Mucosa of stomach (tissue), 1 donor: ENCODE results near the gene OR2H2.

ENCODE experiments used
- H3K27me3 ChIP-seq: one replicate; pipeline ENCODE4 v1.7.0; 2013; ENCODE audit warnings: mild to moderate bottlenecking, low read length; ENCODE audit not compliant: control insufficient read depth, insufficient read depth
- H3K36me3 ChIP-seq: one replicate; pipeline ENCODE4 v1.7.0; 2013; ENCODE audit warnings: low read length; ENCODE audit not compliant: control insufficient read depth, insufficient read depth
- H3K4me1 ChIP-seq: one replicate; pipeline ENCODE4 v1.7.0; 2013; ENCODE audit warnings: mild to moderate bottlenecking, low read length; ENCODE audit not compliant: control insufficient read depth, insufficient read depth
- H3K4me3 ChIP-seq: one replicate; pipeline ENCODE4 v1.7.0; 2013; ENCODE audit warnings: low read length
- H3K9ac ChIP-seq: one replicate; pipeline ENCODE4 v1.7.0; 2013; ENCODE audit warnings: mild to moderate bottlenecking, low read length, moderate library complexity
- H3K9me3 ChIP-seq: one replicate; pipeline ENCODE4 v1.7.0; 2013; ENCODE audit warnings: mild to moderate bottlenecking, low read length, moderate library complexity; ENCODE audit not compliant: control insufficient read depth
- donor health status: Pancreatic carcinoma.

OR2H2 gene

DNA sequence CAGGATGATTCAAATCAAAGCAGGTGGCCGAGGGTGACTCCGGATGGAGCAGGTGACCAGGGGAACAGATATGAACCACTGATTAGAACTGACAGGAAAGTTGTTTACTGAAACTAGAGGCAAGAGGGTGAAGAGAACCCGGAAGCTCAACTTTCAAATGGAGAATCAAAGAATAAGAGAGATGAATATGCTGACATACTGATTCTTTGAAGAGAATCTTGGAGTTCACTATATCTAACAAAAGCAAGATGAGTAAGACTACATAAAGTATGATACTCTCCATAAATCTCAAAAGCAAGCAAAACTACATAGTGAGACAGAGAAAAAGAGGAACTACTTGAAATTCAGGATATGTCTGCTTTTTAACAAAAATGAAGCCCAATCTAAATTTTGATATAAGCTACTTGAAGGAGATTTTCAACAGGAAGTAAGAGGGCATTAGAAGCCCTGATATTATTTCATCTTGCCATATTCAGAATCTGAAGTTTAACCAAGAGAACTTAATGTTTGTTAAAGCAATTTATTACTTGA lies 21.4 kb upstream of the OR2H2 start:
- Histone ChIP-seq H3K4me1 (no peaks in the 10 kb centered on the region), H3K36me3 (no peaks in the 10 kb centered on the region), H3K27me3 (no peaks in the 10 kb centered on the region), H3K4me3 (no peak overlapping the region), H3K9ac (no peak overlapping the region), H3K9me3 (no peaks in the 10 kb centered on the region)

DNA sequence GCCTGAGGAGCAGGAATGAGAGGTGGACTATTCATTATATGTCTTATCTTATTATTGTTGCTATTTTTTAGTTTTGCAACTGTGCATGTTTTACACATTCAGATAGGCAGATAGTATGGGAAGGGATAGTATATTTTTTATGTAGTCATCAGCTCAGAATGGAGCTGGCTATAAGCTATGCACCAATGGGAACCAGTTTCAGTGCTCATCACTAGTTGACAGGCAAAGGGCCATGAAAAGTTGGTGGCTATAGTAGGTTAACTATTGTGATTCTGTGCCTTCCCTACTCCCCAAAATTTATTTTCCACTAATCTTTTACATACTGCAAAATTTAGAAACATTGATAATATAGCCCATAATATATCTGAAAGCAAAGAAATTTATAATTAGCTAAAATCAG lies 20.0 kb upstream of the OR2H2 start:
- Histone ChIP-seq H3K27me3 (no peaks in the 10 kb centered on the region), H3K9ac (no peak overlapping the region), H3K9me3 (no peaks in the 10 kb centered on the region), H3K4me1 (no peaks in the 10 kb centered on the region), H3K4me3 (no peak overlapping the region), H3K36me3 (no peaks in the 10 kb centered on the region)

DNA sequence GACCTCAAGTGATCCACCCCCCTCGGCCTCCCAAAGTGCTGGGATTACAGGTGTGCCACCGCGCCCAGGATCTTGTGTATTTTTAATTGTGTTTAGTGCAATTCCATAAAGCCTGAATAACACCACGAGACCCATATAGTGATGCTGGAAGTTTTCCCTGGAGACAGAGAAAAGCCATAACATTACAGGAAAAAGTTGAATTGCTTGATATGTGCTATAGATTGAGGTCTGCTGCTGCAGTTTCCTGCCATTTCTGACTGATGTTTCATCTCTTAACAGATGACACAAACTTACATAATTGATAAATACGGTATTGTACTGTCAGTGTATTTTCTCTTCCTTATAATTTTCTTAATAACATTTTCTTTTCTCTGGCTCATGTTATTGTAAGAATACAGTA lies 18.1 kb upstream of the OR2H2 start:
- H3K4me3 ChIP-seq, result no peak overlapping the region
- no peak overlapping the region for H3K9ac ChIP-seq
- no peaks in the 10 kb centered on the region for H3K36me3 ChIP-seq
- H3K27me3 ChIP-seq, result no peaks in the 10 kb centered on the region
- no peaks in the 10 kb centered on the region for H3K4me1 ChIP-seq
- no peaks in the 10 kb centered on the region for H3K9me3 ChIP-seq

DNA sequence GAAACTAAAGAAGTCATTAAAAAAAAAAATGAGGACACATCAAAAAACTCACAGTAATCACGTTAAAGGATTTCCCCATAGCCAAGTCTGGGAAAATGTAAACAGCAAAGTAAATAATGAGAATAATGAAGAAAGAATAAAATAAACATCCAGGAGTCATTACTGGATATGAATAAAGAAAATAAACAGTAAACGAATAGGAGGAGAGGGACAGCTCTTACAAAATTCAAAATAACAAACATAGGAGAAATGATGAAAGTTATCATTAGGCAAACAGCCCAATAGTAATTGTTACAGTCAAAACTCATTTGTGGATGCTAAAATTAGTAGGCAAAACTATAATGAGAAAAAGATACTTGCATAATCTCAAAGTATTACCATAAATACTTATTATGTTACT lies 17.4 kb upstream of the OR2H2 start:
- Histone ChIP-seq H3K36me3 (no peaks in the 10 kb centered on the region), H3K9ac (no peak overlapping the region), H3K9me3 (no peaks in the 10 kb centered on the region), H3K4me1 (no peaks in the 10 kb centered on the region), H3K27me3 (no peaks in the 10 kb centered on the region), H3K4me3 (no peak overlapping the region)

- H3K9me3 ChIP-seq, result no peaks in the 10 kb centered on the region
- no peaks in the 10 kb centered on the region for H3K4me1 ChIP-seq
- no peak overlapping the region for H3K9ac ChIP-seq
- no peak overlapping the region for H3K4me3 ChIP-seq
- no peaks in the 10 kb centered on the region for H3K27me3 ChIP-seq
- H3K36me3 ChIP-seq, result no peaks in the 10 kb centered on the region
Observed at GRCh38 chr6:29567991-29568390, 16.9 kb upstream of the OR2H2 start.

GRCh38 chr6:29576056-29576455 lies 8.9 kb upstream of the OR2H2 start:
- H3K27me3 ChIP-seq, result no peaks in the 10 kb centered on the region
- H3K9me3 ChIP-seq, result no peaks in the 10 kb centered on the region
- no peaks in the 10 kb centered on the region for H3K36me3 ChIP-seq
- no peak overlapping the region for H3K4me3 ChIP-seq
- H3K9ac ChIP-seq, result no peak overlapping the region
- H3K4me1 ChIP-seq, result no peaks in the 10 kb centered on the region

DNA sequence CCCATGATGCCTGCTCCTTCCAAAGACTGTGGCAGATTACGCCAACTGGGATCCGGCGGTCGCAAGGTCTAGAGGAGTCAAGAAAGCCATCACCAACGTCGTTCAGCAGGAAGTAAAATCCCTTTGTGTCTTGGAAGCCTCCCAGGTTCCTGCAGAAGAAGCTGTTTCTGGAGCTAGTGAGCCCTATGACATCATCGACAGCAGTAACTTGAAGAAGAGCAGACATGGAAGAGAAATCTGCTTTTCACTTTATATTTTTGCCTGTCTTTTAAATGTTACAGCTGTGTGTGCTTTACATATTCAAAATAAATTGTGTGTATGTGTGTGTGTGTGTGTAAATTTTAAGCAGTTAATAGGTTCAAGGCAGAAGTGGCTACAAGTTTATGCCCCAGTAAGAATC lies 7.4 kb upstream of the OR2H2 start:
- H3K4me1 ChIP-seq, result no peaks in the 10 kb centered on the region
- no peaks in the 10 kb centered on the region for H3K27me3 ChIP-seq
- no peaks in the 10 kb centered on the region for H3K36me3 ChIP-seq
- H3K9ac ChIP-seq, result no peak overlapping the region
- H3K9me3 ChIP-seq, result no peaks in the 10 kb centered on the region
- H3K4me3 ChIP-seq, result no peak overlapping the region

DNA sequence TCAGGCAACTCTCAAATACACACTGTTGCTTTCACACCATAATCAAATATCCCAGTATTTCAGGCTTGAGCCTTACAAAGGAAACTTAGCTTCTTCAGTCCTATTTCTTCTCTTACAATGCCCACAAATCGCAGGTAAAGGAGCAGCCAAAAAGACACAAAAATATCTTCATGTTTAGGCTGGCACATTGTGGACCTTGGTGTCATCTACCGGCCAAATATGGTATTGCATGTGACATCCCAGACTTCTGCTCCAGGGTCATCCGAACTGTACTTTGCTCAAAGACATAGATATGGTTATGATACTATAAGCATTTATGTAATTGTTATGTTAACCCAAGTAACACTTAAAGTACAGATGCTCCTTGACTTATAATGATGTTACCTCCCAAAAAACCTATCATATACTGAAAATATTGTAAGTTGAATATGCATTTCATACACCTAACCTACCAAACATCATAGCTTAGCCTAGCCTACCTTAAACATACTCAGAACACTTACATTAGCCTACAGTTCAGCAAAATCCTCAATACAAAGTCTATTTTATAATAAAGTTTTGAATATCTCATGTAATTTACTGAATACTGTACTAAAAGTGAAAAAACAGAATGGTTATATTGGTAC lies 4.6 kb downstream of the OR2H2 start:
- H3K9me3 ChIP-seq, result no peaks in the 10 kb centered on the region
- peaks cover 3% of the 10 kb centered on the region for H3K27me3 ChIP-seq
- no peak overlapping the region for H3K4me3 ChIP-seq
- H3K4me1 ChIP-seq, result no peaks in the 10 kb centered on the region
- H3K9ac ChIP-seq, result no peak overlapping the region
- H3K36me3 ChIP-seq, result no peaks in the 10 kb centered on the region

- Histone ChIP-seq H3K4me1 (no peaks in the 10 kb centered on the region), H3K4me3 (no peak overlapping the region), H3K9me3 (no peaks in the 10 kb centered on the region), H3K9ac (no peak overlapping the region), H3K36me3 (no peaks in the 10 kb centered on the region), H3K27me3 (peaks cover 3% of the 10 kb centered on the region)
Observed at GRCh38 chr6:29590218-29590808, 5.4 kb downstream of the OR2H2 start.

GRCh38 chr6:29591677-29592076 lies 6.8 kb downstream of the OR2H2 start:
- Histone ChIP-seq H3K27me3 (peaks cover 3% of the 10 kb centered on the region), H3K9me3 (no peaks in the 10 kb centered on the region), H3K36me3 (no peaks in the 10 kb centered on the region), H3K9ac (no peak overlapping the region), H3K4me1 (no peaks in the 10 kb centered on the region), H3K4me3 (no peak overlapping the region)

- Histone ChIP-seq H3K36me3 (no peaks in the 10 kb centered on the region), H3K4me3 (no peak overlapping the region), H3K4me1 (no peaks in the 10 kb centered on the region), H3K9me3 (no peaks in the 10 kb centered on the region), H3K27me3 (peaks cover 3% of the 10 kb centered on the region), H3K9ac (no peak overlapping the region)
Observed at GRCh38 chr6:29593199-29593855, 8.4 kb downstream of the OR2H2 start.

- Histone ChIP-seq H3K4me3 (no peak overlapping the region), H3K9ac (no peak overlapping the region), H3K9me3 (no peaks in the 10 kb centered on the region), H3K27me3 (peaks cover 3% of the 10 kb centered on the region), H3K36me3 (no peaks in the 10 kb centered on the region), H3K4me1 (no peaks in the 10 kb centered on the region)
Observed at GRCh38 chr6:29596381-29596900, 11.5 kb downstream of the OR2H2 start.
